Frontal cortex (tissue), 4 donors: Measurements from ENCODE around the gene ZCCHC2. TPM values are rescaled to one million over a fixed set of nuclear protein-coding genes. Genes with fewer than 3 reads are reported as not detected.

Source experiments
- DNase-seq, 2 donors: peaks; one replicate each; pipeline ENCODE4 v3.0.0; 2012; ENCODE audit warnings: low spot score in 2 of 2
- FAIRE-seq: peaks from 2 replicates; lab custom pipeline; 2012; peaks lifted over from hg19 to GRCh38; lab: Jason Lieb, UNC
- total RNA-seq: library from RNA; depleted of rRNA; stranded (reverse); fragments of >200 nt; gene quantifications from one replicate; pipeline ENCODE4 v1.2.3, GENCODE V29; 2014
- donor health status: control.
- donor health status: control.
- donor health status: control.

Gene ZCCHC2
- total RNA-seq = 13.5 TPM

DNA sequence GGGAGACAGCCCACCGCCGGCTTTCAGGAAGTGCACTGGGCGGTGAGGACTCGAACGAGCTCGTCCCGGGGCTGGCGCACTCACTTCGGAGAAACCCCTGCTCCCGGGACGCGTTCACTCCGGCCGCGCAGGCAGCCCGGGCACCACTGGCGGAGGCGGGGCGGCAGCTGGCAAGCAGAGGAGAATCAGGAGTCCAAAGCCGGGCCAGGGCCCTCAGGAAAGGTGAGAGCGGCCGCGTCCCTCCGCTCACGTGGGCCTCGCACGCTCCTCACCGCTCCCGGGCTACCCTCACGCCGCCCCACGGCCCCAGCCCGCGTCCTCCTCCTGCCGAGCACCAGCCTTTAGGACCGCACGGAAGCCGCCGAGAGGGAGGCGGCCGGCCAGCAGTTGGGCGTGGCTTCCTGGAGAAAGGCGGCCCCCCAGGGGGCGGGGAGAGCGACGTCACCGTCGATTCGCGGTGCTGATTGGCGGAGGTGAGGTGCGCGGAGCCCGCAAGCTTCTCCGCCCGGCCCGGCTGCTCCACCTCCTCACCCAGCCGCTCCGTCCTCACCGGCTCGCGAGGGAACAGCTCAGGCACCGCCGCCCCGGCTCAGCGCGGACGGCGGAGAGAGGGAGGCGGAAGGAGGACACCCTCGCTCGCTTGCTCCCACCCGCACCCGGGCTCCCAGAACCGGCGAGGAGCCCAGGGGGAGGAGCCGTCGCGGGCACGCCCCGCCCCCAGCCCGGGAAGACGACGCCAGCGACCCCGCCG lies at the start of gene ZCCHC2:
Gene ZCCHC2, plus strand, starts transcription at position 522 of the 751 bp plus-strand sequence. CDS start 400 bp downstream, outside the sequence.
- FAIRE-seq (peak; percentile 69), DNase-seq (peak; percentile 93 to 97)

DNA sequence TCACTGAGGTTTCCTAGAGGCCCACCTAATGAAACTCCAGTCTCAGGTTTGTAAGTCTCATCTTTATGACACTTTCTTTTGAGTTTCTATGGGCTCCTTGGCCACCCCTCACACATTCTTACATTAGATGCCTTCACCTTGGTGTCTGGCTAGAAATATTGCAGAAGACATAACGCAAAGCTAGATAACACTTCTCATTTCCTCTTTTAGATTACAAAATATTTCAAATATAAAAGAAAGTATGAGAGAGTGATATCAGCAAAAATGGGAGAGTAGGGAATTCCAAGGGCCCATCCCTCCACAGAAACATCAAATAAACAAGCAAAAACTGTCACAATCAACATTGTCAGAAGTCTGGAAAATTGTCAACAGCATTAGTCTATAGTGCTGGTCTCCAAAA lies 43.3 kb upstream of the ZCCHC2 start:
- no peak for FAIRE-seq

DNA sequence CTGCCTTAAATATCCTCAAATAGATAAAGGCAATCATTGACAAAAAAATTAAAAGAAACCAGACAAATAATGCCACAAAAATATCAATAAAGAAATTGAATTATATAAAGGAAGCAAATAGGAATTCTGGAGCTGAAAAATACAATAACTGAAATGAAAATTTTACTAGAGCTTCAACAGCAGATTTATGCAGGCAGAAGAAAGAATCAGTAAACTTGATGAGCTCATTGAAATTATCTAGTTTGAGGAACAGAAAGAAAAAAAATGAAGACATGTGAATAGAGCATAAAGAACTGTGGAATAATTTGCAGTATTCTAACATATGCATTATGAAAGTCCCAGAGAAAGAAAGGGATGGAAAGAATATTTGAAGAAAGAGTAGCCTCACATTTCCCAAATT lies 41.9 kb upstream of the ZCCHC2 start:
- DNase-seq = no peak
- FAIRE-seq = no peak

More for the DNA sequence above, 43.3 kb upstream of the ZCCHC2 start:
- no peak for DNase-seq

GRCh38 chr18:62484941-62485340 lies 37.9 kb upstream of the ZCCHC2 start:
- DNase-seq (no peak), FAIRE-seq (no peak)

GRCh38 chr18:62485684-62486083 lies 37.1 kb upstream of the ZCCHC2 start:
- DNase-seq (no peak), FAIRE-seq (no peak)

DNA sequence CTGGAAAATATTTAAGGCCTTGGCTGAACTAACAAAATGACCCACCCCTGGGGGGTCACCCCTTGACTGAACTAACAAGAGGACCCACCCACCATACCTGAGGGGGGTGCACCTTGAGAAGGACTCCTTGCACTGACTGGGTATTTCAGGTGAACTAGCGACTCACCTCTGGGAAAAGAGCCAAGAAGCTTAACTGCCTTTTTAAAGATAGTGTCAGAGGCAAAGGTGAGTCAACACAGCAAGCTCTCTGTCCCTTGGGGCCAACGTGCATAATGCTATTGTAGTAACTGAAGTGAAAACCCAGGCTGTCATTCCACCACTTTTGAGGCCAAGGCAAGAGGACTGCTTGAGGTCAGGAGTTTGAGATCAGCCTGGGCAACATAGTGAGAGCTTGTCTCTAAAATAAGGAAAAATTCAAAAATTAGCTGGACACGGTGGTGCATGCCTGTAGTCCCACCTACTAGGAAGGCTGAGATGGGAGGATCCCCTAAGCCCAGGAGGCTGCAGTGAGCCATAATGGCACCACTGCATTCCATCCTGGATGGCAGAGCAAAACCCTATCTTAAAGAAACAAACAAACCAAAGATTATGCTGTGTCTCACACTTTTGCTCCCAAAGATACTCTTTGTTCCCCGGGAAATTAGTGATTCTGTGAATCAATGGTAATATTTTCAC lies 36.4 kb upstream of the ZCCHC2 start:
- DNase-seq (no peak), FAIRE-seq (no peak)

GRCh38 chr18:62487161-62487560 lies 35.7 kb upstream of the ZCCHC2 start:
- no peak for FAIRE-seq
- DNase-seq = no peak

DNA sequence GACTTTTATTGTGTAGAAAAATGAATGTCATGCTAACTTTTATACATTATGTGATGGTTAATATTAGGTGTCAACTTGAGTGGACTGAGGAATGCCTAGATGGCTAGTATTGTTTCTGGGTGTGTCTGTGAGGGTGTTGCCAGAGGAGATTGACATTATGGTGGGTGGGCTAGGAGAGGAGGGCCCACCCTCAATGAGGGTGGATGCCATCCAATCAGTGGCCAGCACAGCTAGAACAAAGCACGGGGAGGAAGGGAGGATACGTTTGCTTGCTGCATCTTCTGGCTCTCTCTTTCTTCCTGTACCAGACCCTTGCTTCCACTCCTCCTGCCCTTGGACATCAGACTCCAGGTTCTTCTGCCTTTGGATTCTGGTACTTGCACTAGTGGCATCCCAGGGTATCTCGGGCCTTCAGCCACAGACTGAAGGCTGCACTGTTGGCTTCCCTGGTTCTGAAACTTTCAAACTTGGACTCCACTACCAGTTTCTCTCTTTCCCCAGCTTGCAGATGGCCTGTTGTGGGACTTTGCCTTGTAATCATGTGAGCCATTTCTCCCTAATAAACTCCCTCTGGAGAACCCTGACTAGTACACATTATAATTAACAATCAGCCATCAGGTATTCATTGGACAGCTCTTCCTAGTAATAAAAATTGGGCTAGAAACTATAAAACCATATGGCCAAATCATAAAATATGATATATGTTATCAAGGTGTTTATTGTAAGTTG lies 31.7 kb upstream of the ZCCHC2 start:
- no peak for FAIRE-seq
- no peak for DNase-seq

DNA sequence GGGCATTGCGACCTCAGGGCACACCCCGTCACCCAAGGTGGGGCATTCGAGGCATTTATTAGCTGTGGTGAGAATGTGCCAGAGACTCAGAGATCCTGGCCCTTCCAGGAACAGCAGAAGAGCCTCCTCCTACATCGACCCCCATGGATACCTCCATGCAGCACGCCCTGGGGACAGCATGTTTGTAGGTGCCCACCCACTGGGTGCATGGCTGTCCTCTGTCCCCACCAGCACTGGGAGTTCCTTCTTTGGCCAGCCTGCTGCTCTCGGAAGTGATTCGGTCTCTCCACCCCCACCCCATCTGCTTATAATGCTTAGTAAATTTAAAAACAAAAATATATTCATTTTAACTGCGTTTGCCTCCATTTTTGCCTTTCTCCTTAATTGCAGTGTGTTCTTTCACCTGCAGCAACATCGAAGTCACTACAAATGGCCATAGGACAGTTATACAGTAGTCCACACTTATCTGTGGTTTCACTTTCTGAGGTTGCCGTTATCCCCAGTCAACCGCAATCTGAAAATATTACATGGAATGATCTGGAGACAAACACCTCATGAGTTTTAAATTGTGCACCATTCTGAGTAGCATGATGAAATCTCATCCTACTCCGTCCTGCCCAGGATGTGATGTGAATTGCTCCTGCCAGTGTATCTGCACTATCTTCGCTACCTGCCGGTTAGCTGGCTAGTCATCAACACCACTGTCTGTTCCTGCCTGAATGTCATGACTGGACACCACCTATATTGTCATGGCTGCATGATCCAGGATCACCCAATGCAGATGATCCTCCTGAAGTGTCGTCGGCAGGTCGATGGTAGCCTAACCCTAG lies 29.6 kb upstream of the ZCCHC2 start:
- DNase-seq (no peak), FAIRE-seq (no peak)

DNA sequence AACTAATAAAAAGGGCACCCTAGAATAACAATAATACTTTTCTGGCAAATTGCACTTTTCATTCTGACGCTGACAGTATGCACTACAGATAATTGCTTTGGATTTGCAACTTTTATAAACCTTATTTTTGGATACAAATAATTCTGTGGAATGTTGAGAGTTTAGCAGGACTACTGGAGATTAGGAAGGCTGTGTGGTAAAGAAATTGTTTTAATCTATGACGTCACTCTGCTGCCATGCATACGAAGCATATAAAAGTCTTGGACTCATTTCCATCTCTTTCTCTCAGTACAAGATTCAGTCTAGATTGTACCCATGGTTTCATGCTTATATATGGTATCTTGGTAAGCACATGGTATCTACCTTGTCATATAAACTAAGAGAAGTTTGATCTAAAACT lies 28.1 kb upstream of the ZCCHC2 start:
- DNase-seq (no peak), FAIRE-seq (no peak)

DNA sequence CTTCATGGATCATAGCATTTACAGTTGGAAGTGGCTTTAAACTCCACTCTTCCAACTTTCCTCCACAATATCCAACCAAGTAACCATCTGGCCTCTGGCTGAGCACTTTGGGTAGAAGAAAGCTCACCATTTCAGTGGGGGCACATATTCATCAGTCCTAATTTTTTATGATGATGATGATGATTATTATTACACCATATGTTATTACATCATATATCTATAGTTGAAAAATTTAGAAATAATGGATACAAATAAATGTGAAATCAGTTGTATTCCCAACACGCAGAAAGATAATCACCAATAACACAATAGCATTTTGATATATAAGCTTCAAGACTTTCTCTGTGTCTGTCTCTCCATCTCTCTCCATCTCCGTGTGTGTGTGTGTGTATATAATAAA lies 26.6 kb upstream of the ZCCHC2 start:
- FAIRE-seq (no peak), DNase-seq (no peak)

DNA sequence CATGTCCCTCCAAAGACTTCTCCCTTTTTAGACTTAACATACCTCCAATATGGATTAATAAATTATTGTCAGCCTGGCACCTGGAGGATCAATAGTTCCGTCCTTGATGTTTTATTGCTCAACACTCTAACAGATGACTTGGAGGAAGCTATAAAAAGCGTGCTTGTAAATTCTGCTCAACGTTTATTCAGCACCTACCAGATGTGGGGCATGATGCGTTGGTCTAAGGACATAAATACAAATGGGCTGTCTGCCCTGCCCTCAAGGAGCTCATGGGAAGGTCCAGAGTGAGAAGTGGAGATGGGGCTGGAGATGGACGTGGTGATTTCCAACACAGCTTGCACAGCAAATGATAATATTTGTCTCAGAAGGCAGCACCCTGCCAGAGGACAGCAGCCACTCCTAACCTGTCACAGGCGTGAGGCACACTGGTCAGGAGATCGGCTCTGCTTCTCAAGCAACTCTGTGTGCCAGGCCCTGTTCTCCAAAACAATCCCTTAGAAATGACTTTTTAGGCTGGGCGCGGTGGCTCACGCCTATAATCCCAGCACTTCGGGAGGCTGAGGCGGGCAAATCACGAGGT lies 25.5 kb upstream of the ZCCHC2 start:
- no peak for DNase-seq
- FAIRE-seq = no peak

DNA sequence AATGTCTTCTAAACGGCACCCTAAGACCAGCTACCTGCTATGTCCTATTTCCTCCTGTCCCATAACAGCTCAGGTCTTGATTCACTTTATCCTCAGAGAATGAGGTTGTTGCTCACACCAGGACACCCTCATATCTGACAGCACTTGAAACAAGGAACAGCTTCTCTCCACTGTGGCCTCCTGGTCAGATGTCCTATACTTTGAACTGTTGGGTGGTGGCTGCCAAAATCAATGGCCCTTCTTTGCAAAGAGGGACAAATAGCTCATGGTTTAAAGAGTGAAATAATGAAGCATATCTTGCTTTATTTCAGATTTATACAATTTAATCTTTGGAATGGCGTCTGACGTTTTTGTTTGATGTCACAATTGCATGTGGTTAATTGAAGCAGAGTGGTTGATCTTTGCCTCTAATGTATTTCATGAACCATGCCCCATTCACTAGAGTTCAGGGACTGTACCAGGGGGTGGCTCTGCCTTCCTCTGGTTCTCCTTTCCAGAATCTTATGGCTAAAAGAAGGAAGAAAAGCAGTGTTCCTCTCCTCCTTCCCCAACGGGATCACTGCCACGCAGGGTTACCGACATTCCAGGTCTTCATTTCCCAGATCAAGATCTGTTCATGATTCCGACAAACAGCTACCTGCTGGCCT lies 24.1 kb upstream of the ZCCHC2 start:
- DNase-seq (no peak), FAIRE-seq (no peak)

DNA sequence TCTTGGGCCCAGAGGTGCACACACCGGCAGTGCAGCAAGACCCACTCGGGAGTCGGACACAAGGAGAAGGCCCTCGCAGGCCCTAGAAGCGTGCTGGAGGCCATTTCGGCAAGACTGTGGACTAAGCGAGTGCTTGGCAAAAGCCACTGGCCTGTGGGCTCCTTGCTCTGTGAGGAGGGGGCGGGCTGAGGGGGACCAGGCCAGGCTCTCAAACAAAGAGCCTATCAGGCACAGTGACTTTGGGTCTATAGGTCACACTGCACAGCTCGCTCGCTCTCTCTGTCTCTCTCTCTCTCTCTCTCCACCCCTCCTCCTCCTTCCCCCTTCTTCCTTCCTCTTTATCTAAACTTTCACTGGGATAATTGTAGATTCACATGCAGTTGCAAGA lies 23.6 kb upstream of the ZCCHC2 start:
- no peak for DNase-seq
- no peak for FAIRE-seq

GRCh38 chr18:62500174-62500573 lies 22.7 kb upstream of the ZCCHC2 start:
- no peak for DNase-seq
- FAIRE-seq = no peak

DNA sequence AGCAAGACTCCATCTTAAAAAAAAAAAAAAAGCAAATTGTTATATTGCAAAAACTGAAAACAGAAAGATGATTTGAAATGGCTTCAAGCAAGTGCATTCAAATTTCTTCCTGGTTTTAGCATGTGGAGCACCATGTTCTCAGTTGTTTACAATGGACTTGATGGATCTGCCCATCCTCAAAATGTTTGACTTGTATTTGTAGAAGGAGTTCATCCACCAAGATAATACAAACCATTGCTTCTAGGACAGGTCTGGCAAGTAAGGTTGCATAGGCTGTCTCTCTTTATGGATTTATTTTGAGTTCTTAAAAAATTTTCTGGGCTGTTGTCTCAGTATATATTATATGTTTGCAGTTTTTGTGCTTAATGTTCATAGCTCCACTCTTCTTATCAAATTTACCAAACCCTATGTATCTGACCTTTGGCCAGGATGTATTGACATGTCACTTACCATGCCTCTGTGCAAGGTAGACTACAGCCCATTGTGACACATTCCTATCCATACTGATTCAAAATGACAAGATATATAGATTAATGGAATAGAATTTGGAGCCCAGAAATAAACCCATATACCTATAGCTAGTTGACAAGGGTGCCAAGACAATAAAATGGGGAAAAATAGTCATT lies 21.7 kb upstream of the ZCCHC2 start:
- DNase-seq (no peak), FAIRE-seq (no peak)

DNA sequence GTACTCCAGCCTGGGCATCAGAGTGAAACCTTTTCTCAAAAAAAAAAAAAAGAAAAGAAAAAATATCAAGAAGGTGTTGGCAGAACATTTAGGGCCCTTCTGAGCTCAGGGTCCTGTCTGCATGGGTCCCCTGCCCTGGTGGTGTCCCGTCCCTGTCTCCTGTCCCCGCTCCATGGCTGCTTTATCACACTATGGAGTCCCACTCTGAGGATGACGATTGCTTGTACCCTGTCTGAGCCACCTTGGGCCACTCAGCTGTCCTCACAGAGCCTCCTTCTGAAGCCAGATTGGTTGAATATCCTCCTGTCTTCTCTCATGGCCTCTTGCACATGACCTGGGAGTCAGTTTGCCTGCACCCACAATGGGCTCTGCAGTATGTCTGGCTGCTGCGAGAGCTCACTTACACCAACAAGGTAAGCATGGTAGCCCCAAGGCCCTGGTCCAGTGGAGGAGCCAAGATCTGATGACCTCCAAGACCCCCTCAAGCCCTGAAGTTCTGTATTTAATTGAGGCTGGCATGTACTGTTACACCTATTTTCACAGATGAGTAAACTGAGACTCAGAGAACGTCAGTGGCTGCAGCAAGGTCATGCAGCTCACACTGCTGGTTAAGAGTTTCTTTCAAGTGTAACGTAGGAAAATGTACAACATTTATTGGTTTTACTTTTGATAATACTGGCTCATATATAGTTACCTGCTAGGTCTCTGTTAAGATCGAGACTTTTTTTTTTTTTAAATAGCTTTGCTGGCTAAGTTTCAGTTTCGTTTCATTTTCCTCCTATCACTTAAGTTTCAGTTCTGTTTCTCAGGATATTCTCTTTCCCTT lies 16.9 kb upstream of the ZCCHC2 start:
- FAIRE-seq = no peak
- DNase-seq = no peak
